SH-SY5Y (cell line): ENCODE data around the gene NHP2.

Experiments
- GATA2 ChIP-seq: IDR thresholded peaks from 2 replicates; pipeline ENCODE4 v1.6.1; 2011; ENCODE audit warnings: mild to moderate bottlenecking, low read depth, low read length
- GATA3 ChIP-seq: IDR thresholded peaks from 2 replicates; pipeline ENCODE4 v1.6.1; 2011; ENCODE audit warnings: low read depth, mild to moderate bottlenecking, low read length, moderate library complexity

GRCh38 chr5:178131446-178131996 lies 22.2 kb downstream of the NHP2 start:
- TF ChIP-seq GATA3: no peak
- no peak for TF ChIP-seq GATA2
